GM12865 (cell line): ENCODE results near the gene DNAH17.
A peak's percentile ranks its signal among the peaks of the same experiment; 100 is the strongest.
"Not testable (repeated sequence)": the region's sequence is repeated elsewhere in the genome, so short reads cannot be mapped to it uniquely, and the experiment has no call there.

Experiments
- DNase-seq: peaks from one replicate; pipeline ENCODE4 v3.0.0; 2010; ENCODE audit warnings: low read depth
- H3K4me3 ChIP-seq: 2 replicates; pipeline ENCODE4 v1.5.1; 2011; ENCODE audit warnings: mild to moderate bottlenecking, low read depth, low read length, control low read depth
- TF ChIP-seq, protein P1 (sequence below): IDR thresholded peaks from 2 replicates; pipeline ENCODE4 v1.5.1; 2011; ENCODE audit warnings: low read length, control low read depth, low read depth, inconsistent platforms; ENCODE audit not compliant: insufficient read depth; ENCODE audit errors: missing control alignments

The DNAH17 gene

DNA sequence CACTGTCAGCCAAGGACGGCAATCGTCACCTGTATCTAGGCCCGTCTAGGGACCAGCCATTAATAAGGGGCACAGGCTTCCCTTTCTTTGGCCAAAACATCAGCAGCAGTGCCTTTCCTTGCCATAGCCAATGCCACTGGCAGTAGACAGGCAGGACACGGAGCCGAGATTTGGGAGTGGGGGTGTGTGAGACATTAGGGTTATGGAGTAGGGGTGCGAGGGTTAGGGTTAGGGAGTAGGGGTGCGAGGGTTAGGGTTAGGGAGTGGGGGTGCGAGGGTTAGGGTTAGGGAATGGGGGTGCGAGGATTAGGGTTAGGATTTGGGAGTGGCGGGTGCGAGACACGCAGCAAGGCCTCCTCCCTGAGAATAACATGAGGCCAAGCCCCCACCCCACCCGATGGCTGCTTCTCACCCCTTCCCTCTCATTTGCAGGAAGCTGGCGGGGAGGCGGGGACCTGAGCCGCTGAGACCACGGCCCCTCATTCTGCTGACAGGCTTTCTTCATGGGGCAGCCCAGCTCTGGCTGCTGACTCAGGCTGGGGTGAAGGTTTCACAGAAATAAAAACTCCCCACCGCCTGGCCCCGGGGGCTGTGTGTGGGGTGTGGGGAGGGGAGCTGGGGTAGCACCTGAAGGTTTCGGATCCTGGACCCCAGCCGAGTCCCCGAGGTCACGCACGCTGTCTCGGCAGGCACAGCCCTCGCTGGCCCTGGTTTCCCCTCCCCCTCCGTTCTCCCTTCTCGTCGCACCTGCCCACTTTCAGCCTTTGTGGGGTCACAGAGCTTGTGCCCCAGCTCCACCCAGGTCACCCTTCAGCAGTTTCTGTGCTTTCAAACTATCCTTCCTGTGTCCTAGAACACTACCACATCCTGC lies 104.9 kb downstream of the DNAH17 start:
- TF ChIP-seq, protein P1, sequence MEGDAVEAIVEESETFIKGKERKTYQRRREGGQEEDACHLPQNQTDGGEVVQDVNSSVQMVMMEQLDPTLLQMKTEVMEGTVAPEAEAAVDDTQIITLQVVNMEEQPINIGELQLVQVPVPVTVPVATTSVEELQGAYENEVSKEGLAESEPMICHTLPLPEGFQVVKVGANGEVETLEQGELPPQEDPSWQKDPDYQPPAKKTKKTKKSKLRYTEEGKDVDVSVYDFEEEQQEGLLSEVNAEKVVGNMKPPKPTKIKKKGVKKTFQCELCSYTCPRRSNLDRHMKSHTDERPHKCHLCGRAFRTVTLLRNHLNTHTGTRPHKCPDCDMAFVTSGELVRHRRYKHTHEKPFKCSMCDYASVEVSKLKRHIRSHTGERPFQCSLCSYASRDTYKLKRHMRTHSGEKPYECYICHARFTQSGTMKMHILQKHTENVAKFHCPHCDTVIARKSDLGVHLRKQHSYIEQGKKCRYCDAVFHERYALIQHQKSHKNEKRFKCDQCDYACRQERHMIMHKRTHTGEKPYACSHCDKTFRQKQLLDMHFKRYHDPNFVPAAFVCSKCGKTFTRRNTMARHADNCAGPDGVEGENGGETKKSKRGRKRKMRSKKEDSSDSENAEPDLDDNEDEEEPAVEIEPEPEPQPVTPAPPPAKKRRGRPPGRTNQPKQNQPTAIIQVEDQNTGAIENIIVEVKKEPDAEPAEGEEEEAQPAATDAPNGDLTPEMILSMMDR = no peak
- no peak overlapping the region for H3K4me3 ChIP-seq
- peak; percentile 83 for DNase-seq

DNA sequence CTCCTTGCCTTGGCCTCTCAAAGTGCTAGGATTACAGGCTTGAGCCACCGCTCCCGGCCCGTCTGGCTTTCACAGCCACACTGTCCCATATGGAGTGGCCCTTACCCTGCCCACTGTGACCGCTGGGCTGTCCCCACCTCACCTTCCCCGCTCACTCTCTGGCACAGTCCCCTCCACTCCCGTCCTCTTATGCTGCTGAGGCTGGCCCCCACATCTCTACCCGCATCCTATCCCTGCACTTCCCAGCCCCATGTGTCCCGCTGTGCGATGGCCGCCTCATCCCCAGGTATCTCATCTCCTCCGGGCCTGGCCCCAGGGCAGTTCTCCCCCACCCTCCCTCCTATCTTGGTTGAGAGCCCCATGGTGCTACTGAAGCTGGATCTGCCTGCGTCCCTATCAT lies 105.6 kb downstream of the DNAH17 start:
- no peak for DNase-seq
- TF ChIP-seq, protein P1 = no peak
- H3K4me3 ChIP-seq = no peak overlapping the region

DNA sequence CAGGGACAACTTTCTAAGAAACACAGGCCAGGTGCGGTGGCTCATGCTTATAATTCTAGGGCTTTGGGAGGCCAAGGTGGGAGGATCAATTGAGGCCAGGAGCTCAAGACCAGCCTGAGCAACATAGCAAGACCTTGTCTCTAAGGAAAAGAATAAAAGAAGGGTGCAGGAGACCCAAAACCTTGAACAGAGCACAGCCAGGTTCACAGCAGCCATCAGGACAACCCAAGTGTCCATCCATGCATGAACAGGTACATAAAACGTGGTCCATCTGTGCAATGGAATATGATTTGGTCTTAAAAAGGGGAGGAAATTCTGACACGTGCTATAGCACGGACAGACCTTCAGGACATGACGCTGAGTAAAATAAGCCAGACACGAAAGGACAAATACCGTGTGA lies 107.8 kb downstream of the DNAH17 start:
- DNase-seq = no peak
- TF ChIP-seq, protein P1 = no peak
- no peak overlapping the region for H3K4me3 ChIP-seq

DNA sequence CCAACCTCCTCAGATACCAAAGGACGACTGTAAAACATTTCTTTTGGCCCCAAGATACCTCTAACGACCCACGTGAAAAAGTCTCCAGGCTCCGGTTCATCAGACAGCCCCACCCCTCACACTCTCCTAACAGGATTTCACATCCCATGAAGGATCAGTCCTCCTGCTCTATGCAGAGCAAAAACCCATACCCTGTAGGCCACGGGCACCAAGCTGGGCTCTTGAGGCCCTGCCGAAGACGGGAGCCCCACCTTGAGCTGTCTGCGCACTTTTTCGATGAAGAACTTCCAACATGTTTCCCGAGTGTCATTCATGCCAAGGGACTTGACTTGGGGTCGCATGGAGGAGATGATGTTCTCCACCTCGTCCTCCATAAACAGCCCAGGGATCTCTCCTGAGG lies 108.8 kb downstream of the DNAH17 start:
- no peak overlapping the region for H3K4me3 ChIP-seq
- no peak for DNase-seq
- TF ChIP-seq, protein P1 = no peak

DNA sequence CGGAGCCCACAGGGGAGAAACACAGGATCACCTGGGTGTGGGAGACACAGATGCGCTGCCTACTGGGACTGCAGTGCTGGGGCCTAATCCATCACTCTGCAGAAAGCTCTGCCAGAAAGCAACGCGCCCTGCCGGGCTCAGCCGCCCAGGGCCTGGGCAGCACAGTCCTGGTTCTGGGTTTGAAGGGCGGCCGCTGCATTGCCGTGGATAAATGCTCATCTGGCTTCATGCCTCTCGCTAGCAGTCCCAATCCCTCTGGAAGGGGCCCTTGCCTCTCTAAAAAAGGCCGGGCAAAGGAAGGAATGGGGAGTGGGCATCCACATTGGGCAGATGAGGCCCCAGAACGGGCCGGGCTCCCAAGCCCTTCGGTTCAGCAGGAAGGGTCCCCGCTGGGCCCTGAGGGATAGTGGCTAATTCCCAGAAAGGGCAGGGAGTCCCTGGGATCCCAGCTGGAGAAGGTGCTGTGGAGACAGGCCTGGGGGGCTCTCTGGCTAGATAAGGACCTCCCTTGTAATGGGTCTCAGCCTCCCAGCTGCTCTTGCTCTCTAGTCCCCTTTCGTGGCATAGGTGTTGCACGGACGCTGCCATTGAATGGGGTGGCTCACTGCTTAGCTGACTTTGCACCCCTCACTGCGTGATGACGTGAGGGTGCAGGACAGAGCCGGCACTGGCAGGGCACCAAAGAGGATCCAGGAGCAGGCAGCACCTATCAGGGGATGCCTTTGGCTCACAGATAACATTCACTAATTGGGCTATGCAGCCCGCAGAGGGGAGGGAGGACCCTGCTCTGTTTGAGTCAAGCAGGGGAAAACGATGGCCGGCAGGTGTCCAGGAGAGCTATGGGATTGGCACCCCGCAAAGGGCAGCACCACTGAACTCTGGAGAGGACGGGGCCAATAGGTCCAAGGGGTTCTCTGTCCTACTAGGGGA lies 110.1 kb downstream of the DNAH17 start:
- no peak overlapping the region for H3K4me3 ChIP-seq
- DNase-seq = no peak
- TF ChIP-seq, protein P1 = no peak

DNA sequence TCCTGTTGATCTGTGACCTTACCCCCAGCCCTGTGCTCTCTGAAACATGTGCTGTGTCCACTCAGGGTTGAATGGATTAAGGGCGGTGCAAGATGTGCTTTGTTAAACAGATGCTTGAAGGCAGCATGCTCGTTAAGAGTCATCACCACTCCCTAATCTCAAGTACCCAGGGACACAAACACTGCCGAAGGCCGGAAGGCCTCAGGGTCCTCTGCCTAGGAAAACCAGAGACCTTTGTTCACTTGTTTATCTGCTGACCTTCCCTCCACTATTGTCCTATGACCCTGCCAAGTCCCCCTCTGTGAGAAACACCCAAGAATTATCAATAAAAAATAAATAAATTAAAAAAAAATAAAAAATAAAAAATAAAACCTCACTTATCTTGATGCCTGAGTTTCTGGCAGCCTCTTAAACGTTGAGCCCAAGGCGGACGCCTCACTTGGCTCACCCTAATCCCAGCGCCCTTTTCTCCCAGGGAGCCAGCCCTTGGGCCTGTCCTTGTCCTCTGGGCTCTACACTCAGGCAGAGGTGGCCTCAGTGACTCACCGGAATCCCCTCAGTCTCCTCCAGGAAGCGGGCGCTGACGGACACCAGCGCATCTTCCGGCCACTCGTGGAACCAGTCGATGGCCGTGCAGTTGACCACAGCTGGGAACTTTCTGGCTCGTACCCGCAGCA lies 110.9 kb downstream of the DNAH17 start:
- DNase-seq, H3K4me3 ChIP-seq: not testable (repeated sequence)

DNA sequence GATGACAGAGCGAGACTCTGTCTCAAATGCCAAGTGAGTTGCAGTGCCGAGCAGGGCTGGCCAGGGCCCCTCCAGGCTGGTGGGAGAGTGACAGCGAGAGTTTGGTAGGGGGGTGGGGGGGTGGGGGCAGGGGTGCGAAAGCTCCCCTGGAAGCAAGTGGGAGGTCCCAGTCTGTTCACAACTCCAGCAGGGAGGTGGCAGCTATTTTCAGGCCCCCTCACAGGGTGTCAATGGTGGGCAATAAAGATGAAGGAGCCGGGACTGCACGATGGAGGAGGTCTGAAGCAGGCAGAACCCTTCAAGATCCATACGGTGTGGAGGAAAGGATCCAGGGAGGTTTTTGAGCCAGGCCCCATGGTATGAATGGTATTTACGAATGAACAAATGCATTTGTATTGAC lies 115.0 kb downstream of the DNAH17 start:
- TF ChIP-seq, protein P1 = no peak
- no peak for DNase-seq
- H3K4me3 ChIP-seq = no peak overlapping the region
